GM18519 (cell line): ENCODE data around the gene HOXD9.

Experiments
- ATAC-seq: cut with Tn5 transposase; IDR thresholded peaks from one replicate; pipeline ENCODE4 v1.9.1; 2021; ENCODE audit warnings: mild to moderate bottlenecking, moderate library complexity; ENCODE audit not compliant: unreplicated experiment, low FRiP score

The HOXD9 gene

DNA sequence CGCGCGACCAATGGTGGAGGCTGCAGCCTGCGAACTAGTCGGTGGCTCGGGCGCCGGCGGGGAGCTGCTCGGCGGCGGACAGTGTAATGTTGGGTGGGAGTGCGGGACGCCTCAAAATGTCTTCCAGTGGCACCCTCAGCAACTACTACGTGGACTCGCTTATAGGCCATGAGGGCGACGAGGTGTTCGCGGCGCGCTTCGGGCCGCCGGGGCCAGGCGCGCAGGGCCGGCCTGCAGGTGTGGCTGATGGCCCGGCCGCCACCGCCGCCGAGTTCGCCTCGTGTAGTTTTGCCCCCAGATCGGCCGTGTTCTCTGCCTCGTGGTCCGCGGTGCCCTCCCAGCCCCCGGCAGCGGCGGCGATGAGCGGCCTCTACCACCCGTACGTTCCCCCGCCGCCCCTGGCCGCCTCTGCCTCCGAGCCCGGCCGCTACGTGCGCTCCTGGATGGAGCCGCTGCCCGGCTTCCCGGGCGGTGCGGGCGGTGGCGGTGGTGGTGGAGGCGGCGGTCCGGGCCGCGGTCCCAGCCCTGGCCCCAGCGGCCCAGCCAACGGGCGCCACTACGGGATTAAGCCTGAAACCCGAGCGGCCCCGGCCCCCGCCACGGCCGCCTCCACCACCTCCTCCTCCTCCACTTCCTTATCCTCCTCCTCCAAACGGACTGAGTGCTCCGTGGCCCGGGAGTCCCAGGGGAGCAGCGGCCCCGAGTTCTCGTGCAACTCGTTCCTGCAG is at the start of gene HOXD9:
Gene HOXD9 (plus strand): TSS at position 37 of the 728 bp plus-strand sequence. CDS start 50 bp downstream, at position 87.
- ATAC-seq, result no peak

GRCh38 chr2:176072951-176073904 is 49.3 kb upstream of the HOXD9 start:
- ATAC-seq, result no peak

- ATAC-seq, result no peak
Measured at GRCh38 chr2:176074919-176075425, 47.5 kb upstream of the HOXD9 start.

DNA sequence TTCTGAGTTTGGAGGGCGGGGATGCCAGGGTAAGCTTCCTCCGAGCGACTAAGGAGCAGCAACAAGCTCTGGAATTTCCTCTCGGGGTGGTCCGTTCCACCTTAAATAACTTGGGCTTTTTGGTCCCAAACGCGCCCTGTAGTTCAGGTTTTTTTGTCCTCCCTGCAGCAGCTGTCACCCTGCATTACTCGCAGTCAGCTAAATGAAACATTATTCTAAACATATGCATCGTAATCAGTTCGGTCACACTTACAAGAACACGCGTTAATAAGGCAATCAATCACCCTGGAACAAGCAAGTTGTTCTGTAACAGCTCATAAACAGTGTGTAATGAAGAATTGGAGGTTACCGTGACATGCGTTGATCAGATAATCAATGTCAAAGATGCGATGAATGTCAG is 47.0 kb upstream of the HOXD9 start:
- ATAC-seq, result no peak

DNA sequence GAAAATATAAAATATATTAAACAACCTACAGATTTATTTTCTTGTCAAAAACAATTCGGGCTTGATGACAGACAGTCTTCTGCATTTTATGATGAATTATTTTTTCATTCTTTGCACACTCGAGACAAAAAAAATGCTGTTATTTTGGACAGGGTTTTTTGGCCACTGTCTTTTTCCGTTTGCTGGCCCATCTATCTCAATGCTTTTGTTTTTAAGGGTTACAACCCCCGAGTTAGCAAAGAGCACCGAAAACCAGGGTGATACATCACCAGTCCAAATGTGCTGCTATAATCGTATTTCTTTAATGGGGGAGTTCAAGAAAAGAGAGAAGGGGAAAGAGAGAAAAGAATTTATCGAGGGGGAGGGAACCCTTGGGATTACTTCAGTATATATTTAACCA is 46.5 kb upstream of the HOXD9 start:
- no peak for ATAC-seq

DNA sequence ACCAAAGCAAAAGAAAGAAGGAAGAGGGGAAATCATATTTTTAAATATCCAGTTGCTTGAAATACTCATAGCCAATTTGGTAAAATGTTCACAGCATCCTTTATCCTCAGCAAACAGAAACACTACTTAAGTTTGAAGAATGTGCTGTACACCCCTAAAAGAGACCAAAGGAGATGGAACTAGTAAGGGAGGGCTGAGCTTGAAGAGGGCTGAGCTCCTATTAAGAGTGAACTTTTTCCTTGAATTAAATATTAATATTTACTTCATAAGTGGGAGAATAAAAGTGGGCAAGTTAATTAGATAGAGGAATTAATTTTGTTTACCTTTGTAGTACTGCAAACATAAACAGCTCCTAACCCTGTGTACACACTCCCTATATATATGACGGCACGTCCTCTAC is 45.7 kb upstream of the HOXD9 start:
- no peak for ATAC-seq

GRCh38 chr2:176078541-176079284 is 43.8 kb upstream of the HOXD9 start:
- no peak for ATAC-seq

DNA sequence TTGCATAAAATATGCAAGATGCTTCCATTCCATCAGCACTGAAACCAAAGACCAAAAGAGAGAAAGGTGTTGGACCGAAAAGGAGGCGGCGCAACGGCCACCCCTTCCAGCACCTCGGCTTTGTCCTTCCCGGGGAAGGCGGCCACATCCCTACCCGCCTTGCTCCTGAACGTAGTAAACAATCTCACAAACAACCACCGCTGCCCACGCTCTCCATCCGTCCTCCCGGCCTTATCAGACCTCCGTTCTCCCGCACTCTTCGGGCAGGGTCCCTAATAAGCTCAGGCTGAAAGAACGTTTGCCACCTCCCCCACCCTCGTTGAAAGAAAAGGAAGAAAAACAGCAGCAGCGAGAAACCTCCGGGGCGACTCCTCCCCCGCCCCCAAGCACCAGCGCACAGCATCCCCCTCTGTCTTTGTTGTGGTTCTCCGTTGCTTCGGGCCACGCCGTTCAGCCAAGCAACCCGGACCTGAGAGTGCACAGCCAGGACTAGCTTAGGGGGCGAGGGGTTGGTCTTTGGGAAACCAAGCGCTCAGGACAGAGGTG is 43.2 kb upstream of the HOXD9 start:
- ATAC-seq, result no peak

DNA sequence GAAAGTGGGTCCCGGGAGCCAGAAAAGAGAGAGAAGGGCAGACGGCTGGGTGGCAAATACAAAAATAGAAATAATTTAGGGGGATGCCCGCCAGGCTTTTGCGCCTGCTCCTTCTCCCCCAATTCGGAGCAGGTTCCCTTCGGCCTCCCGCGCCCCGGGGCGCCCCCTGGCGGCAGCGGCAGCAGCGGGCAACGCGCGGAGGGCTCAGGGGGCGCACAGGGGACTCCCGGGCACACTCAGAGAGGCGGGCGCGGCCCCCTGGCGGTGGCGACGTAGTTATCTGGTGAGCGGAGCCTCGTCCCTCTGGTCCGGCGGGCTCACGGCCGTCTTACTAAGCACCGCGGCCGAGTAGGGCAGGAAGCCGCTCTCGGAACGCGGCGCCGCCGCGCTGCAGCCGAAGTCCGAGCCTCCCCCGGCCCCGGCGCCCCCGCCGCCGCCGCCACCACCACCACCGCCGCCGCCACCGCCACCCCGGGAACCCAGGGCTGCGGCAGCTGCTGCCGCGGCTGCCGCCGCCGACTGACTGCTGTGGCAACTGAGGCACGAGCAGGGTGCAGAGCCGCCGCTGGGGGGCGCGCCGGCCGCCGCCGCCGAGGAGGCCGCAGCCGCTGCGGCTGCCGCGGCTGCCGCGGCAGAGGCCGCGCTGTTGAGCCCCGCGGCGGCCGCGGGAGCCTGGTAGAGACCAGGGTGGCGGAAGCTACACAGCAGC is 42.5 kb upstream of the HOXD9 start:
- ATAC-seq, result no peak

DNA sequence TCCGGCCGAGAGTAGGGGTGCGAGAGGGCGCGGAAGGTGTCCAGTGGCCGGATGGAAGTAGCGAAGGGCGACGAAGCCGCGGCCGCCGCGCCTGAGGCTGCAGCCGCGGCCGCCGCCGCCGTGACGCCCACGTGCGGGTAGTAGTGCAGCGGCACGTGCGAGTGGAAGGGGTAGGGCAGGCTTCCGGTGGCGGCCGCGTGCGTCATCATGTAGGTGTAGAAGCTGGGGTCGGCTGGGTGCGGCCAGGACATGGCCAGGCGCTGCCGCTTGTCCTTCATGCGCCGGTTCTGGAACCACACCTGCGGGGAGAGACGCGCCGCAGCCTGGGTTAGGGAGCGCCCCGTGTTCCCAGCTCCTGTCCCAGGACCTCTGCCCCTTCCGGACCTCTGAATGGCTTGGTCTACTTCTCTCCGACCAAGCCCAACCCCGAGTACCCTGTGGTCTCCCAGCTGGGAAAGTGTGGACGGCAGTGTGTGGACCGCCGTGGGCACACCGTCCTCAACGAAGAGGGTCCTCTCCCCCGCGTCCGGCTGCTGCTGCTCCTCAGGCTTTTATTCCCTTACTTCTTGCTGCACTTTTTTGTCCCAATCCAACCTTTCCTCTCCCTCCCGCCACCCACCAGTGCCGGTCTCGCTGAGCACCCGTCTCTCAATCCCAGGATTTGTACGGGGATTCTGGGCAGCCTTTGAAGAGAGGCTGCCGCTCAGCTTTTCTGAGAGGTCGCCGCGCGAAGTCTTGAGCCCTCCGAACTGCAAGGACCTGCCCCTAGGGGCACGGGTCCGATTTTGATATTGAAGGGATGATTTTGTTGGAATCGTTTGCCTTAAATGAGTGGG is 41.8 kb upstream of the HOXD9 start:
- ATAC-seq, result no peak

GRCh38 chr2:176081376-176081836 is 41.1 kb upstream of the HOXD9 start:
- ATAC-seq, result no peak

- ATAC-seq, result no peak
Measured at GRCh38 chr2:176081837-176082524, 40.5 kb upstream of the HOXD9 start.

GRCh38 chr2:176082525-176082823 is 40.0 kb upstream of the HOXD9 start:
- ATAC-seq, result no peak

- ATAC-seq, result no peak
Measured at GRCh38 chr2:176082824-176083751, 39.4 kb upstream of the HOXD9 start.

GRCh38 chr2:176083796-176084261 is 38.7 kb upstream of the HOXD9 start, which contains the start of gene EVX2:
EVX2 (minus strand) TSS chr2:176083962; CDS start chr2:176083776, 186 bp downstream.
- no peak for ATAC-seq

- ATAC-seq, result no peak
Measured at GRCh38 chr2:176084611-176085119, 37.9 kb upstream of the HOXD9 start.
